ENCODE measurements around the gene MBP. TPM values are rescaled to one million over a fixed set of nuclear protein-coding genes. Genes with fewer than 3 reads are reported as not detected.

MBP gene
- total and polyA plus RNA-seq, 2 of the 4 experiments (the other 2 are of a cell fraction) = 0.72 to 0.90 TPM

DNA sequence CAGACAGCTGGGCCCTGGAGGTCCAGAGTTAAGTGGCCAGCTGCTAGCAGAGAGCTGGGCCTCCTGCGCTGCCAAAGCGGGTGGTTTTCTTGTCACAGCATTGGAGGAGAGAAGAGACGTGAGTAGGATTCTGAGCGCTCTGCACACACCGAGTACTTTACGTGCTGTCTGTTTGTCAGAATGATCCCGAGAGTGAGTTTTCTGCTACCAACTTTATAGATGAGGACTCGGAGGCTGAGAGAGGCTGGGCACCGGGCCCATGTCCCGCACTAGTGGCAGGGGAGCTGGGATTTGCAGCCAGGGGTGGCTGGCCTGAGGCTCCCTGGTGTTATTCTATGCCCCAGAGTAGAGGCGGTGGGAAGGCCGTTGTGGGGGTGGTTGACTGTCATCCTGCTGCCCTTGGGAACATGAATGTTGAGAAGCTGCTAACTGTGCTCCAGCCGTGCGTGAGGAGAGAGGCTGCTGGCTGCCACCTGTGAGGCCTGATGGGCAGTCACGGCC, 36.3 kb upstream of the MBP start:
- Histone ChIP-seq H3K4me3 (ENCODE audit: insufficient read depth, low read depth, low read length) (no peak overlapping the region), H2BK20ac (ENCODE audit: low read depth, low read length) (no peak overlapping the region), H2BK120ac (ENCODE audit: low read depth, low read length) (no peak overlapping the region), H3K4ac (ENCODE audit: low read depth, low read length) (no peak overlapping the region), H3K23ac (ENCODE audit: low read depth, low read length) (no peak overlapping the region), H3K27me3 (ENCODE audit: control insufficient read depth, insufficient read depth, low read length) (peaks cover 25% of the 10 kb centered on the region), H3K4me1 (ENCODE audit: control insufficient read depth, insufficient read depth, low read length) (peaks cover 2% of the 10 kb centered on the region; the same call in 1 of the 2 replicates), H2AK5ac (ENCODE audit: low read depth, low read length) (no peak overlapping the region), H3K56ac (ENCODE audit: extremely low read depth, insufficient read depth, low read length) (no peak overlapping the region), H3K79me1 (ENCODE audit: low read depth in 1 of 2, low read length in 2 of 2) (no peaks in the 10 kb centered on the region), H3K9me3 (ENCODE audit: control insufficient read depth, insufficient read depth, low read length) (no peaks in the 10 kb centered on the region), H3K9ac (ENCODE audit: low read depth, low read length) (no peak overlapping the region), H4K8ac (ENCODE audit: low read depth in 2 of 2, low read length in 2 of 2) (no peak overlapping the region), H3K4me2 (ENCODE audit: low read depth, low read length) (no peak overlapping the region), H3K14ac (replicated peaks; ENCODE audit: low read depth, low read length) (no peak overlapping the region), H4K20me1 (ENCODE audit: insufficient read depth, low read length) (no peaks in the 10 kb centered on the region), H3K27ac (ENCODE audit: insufficient read depth, low read length) (no peak overlapping the region), H2AK9ac (replicated peaks; ENCODE audit: low read depth, low read length, poor library complexity) (no peak overlapping the region), H3K36me3 (ENCODE audit: control insufficient read depth, insufficient read depth, low read length) (no peaks in the 10 kb centered on the region), H2BK15ac (ENCODE audit: low read depth, low read length) (no peak overlapping the region), H2AFZ (replicated peaks; ENCODE audit: low read length, poor library complexity) (peak overlapping the region; percentile 25), H4K5ac (ENCODE audit: low read depth, low read length) (no peak overlapping the region), H3K18ac (ENCODE audit: low read depth, low read length) (no peak overlapping the region), H3K9me1 (ENCODE audit: insufficient read depth, low read length) (no peaks in the 10 kb centered on the region), H4K91ac (ENCODE audit: insufficient read depth, low read depth, low read length) (no peak overlapping the region), H2BK5ac (ENCODE audit: low read depth, low read length, poor library complexity, severe bottlenecking) (no peak overlapping the region)
- no TSS peak for BruUV-seq (replicated peaks)
- ChIA-PET POLR2A (ENCODE audit: unreplicated experiment) (no interaction called here), CTCF (interaction anchor here (1.2 kb wide), 1 partner anchor 9 kb away, joined by 3 read pairs; no protein-coding TSS in a partner anchor)
- ATAC-seq (ENCODE audit: low read depth) (no peak), DNase-seq (no peak)
- TF ChIP-seq RCOR1 (IDR thresholded peaks at IDR 0.05; ENCODE audit: insufficient replicate concordance, low read length) (no peak), MXI1 (IDR thresholded peaks at IDR 0.05; ENCODE audit: borderline replicate concordance, low read depth, low read length) (no peak), POLR2A (IDR thresholded peaks at IDR 0.05; ENCODE audit: low read depth, low read length) (no peak), BHLHE40 (IDR thresholded peaks at IDR 0.05; ENCODE audit: low read depth, low read length) (no peak), CTCF (conservative IDR thresholded peaks at IDR 0.05; ENCODE audit: low read depth, low read length) (no peak)
- TF ChIP-seq, protein P1, sequence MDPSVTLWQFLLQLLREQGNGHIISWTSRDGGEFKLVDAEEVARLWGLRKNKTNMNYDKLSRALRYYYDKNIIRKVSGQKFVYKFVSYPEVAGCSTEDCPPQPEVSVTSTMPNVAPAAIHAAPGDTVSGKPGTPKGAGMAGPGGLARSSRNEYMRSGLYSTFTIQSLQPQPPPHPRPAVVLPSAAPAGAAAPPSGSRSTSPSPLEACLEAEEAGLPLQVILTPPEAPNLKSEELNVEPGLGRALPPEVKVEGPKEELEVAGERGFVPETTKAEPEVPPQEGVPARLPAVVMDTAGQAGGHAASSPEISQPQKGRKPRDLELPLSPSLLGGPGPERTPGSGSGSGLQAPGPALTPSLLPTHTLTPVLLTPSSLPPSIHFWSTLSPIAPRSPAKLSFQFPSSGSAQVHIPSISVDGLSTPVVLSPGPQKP (IDR thresholded peaks at IDR 0.05; ENCODE audit: borderline replicate concordance, low read depth, low read length) = no peak
- intact Hi-C loops (cut with micrococcal nuclease) (no loop called here), in situ Hi-C loops (cut with MboI; ENCODE audit: low sequenced_read_pairs) (no loop called here), dilution Hi-C loops (cut with HindIII; ENCODE audit: low sequenced_read_pairs, unreplicated experiment) (no loop called here)
- WGBS, 2 experiments (ENCODE audit: extremely low coverage in 2 of 2, insufficient read length in 1 of 2) = 49% methylated on average over 10 of the region's 15 CpGs; no CpG with 5 or more reads in 1 of the 2 experiments

Measured in IMR-90 (cell line).